Upper lobe of left lung (tissue), 6 donors: ENCODE data around the gene TRHDE. TPM values are rescaled to one million over a fixed set of nuclear protein-coding genes. Genes with fewer than 3 reads are reported as not detected.

Source experiments
- ATAC-seq, 2 donors: fragments of 200-7000 bp; cut with Tn5 transposase; one replicate each; pipeline ENCODE4 v1.9.1; 2022; ENCODE audit warnings: mild to moderate bottlenecking in 2 of 2, moderate library complexity in 2 of 2; ENCODE audit not compliant: low FRiP score in 2 of 2
- DNase-seq, 2 donors: peaks; one replicate each; pipeline ENCODE4 v3.0.0-alpha.2; 2019 to 2020
- H3K27ac ChIP-seq, 4 donors: fragments of 200-600 bp; sonication (generic); one replicate each; pipeline ENCODE4 v1.5.1; 2016 to 2019
- H3K27me3 ChIP-seq, 4 donors: fragments of 200-600 bp; sonication (generic); one replicate each; pipeline ENCODE4 v1.5.1; 2017 to 2019
- H3K36me3 ChIP-seq, 4 donors: fragments of 200-600 bp; sonication (generic); one replicate each; pipeline ENCODE4 v1.5.1; 2016 to 2019
- H3K4me1 ChIP-seq, 4 donors: fragments of 200-600 bp; sonication (generic); one replicate each; pipeline ENCODE4 v1.5.1; 2018 to 2019
- H3K4me3 ChIP-seq, 4 donors: fragments of 200-600 bp; sonication (generic); one replicate each; pipeline ENCODE4 v1.5.1; 2017 to 2019; ENCODE audit warnings: mild to moderate bottlenecking in 2 of 4, moderate library complexity in 1 of 4
- H3K9me3 ChIP-seq, 4 donors: fragments of 200-600 bp; sonication (generic); one replicate each; pipeline ENCODE4 v1.5.1; 2018 to 2019
- EP300 ChIP-seq, 4 donors: sonication (generic); formaldehyde crosslinking; IDR thresholded peaks; one replicate each; pipeline ENCODE4 v1.5.1; 2017; ENCODE audit warnings: antibody characterized with exemption in 4 of 4, control low read depth in 2 of 4
- POLR2A ChIP-seq, 4 donors: fragments of 450-650 bp; IDR thresholded peaks; one replicate each; pipeline ENCODE4 v1.5.1; 2016 to 2017; ENCODE audit warnings: antibody characterized with exemption in 4 of 4, mild to moderate bottlenecking in 2 of 4
- POLR2AphosphoS5 ChIP-seq, 2 donors: sonication (generic); formaldehyde crosslinking; IDR thresholded peaks; one replicate each; pipeline ENCODE4 v1.5.1; 2017; ENCODE audit warnings: antibody characterized with exemption in 2 of 2
- WGBS, 2 donors: methylation state at CpG; one replicate each; pipeline ENCODE4 v1.1.5; 2017 to 2018; 5-methylcytosine and 5-hydroxymethylcytosine counted together
- total RNA-seq, 6 donors: library from RNA; depleted of rRNA in 4 of 6; stranded (reverse); fragments of >200 nt in 4 of 6; gene quantifications; one replicate each; pipeline versions ENCODE4 v1.1.0 to v1.2.1, GENCODE V29; 2016 to 2021
- TF ChIP-seq, protein P1 (sequence below), 6 experiments: fragments of 450-650 bp in 4 of 6; fragments of 200-600 bp in 2 of 6; sonication (generic) in 2 of 6; IDR thresholded peaks; one replicate each; pipeline ENCODE4 v1.5.1; 2016 to 2019; ENCODE audit warnings: antibody characterized with exemption in 6 of 6
- donor health status: DM: no; HTN: no; CAD: no; lungs with moderate emphysema.
- donor health status: DM: no; HTN: yes; CAD: no; lungs with severe emphysema.

TRHDE gene
- total RNA-seq, 6 donors from 2014 or later = 2.9 to 21.0 (median 14.3) TPM

DNA sequence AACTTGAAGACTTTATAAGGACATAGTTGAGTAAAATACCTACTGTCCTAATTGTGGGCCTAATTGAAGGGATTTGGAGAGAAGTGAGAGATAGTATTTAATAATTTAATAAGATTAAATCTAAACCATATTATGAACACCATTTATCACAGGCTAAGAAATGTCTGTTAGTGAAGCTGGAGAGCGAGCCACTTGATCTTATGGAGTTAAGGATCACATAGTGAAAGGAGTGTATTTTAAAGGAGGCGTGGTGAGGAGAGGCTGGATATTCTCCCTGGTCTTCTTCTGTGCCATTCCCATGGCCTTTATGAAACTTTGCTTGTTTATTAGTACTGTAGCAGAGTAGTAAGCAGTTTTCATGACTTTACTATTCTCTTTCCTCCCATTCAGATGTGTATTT is 172.4 kb downstream of the TRHDE start:
- no peak for ATAC-seq
- H3K27me3 ChIP-seq = no peaks in the 10 kb centered on the region
- TF ChIP-seq, protein P1, sequence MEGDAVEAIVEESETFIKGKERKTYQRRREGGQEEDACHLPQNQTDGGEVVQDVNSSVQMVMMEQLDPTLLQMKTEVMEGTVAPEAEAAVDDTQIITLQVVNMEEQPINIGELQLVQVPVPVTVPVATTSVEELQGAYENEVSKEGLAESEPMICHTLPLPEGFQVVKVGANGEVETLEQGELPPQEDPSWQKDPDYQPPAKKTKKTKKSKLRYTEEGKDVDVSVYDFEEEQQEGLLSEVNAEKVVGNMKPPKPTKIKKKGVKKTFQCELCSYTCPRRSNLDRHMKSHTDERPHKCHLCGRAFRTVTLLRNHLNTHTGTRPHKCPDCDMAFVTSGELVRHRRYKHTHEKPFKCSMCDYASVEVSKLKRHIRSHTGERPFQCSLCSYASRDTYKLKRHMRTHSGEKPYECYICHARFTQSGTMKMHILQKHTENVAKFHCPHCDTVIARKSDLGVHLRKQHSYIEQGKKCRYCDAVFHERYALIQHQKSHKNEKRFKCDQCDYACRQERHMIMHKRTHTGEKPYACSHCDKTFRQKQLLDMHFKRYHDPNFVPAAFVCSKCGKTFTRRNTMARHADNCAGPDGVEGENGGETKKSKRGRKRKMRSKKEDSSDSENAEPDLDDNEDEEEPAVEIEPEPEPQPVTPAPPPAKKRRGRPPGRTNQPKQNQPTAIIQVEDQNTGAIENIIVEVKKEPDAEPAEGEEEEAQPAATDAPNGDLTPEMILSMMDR (IDR thresholded peaks at IDR 0.05) = no peak
- TF ChIP-seq EP300 (IDR thresholded peaks at IDR 0.05) (no peak), POLR2A (IDR thresholded peaks at IDR 0.05) (no peak), POLR2AphosphoS5 (IDR thresholded peaks at IDR 0.05) (no peak)
- H3K4me3 ChIP-seq = no peak overlapping the region
- no peak overlapping the region for H3K27ac ChIP-seq
- no peaks in the 10 kb centered on the region for H3K4me1 ChIP-seq
- H3K36me3 ChIP-seq = no peaks in the 10 kb centered on the region
- DNase-seq = no peak
- 82 to 85% methylated on average over 2 of the region's 2 CpGs for WGBS, 2 donors
- H3K9me3 ChIP-seq = no peaks in the 10 kb centered on the region

DNA sequence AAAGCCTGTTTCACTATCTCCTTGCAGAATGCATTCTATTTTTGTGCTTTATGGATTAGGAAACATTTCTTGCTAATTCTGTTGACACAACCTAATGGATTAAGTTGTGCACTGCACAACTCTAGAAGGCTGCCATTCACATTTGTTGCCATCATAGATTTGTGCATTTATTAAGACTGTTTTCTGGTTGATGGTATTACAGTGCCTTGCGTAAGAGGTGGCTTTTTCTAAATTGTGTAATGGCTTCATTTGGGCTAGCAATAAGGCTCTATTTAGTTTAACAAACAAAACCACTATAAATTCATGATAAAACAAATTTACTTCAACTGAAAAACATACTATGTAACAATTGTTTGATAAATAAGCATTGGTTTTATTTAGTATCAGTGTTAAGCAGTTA is 175.9 kb downstream of the TRHDE start:
- H3K4me3 ChIP-seq = no peak overlapping the region
- no peak for TF ChIP-seq POLR2A (IDR thresholded peaks at IDR 0.05)

DNA sequence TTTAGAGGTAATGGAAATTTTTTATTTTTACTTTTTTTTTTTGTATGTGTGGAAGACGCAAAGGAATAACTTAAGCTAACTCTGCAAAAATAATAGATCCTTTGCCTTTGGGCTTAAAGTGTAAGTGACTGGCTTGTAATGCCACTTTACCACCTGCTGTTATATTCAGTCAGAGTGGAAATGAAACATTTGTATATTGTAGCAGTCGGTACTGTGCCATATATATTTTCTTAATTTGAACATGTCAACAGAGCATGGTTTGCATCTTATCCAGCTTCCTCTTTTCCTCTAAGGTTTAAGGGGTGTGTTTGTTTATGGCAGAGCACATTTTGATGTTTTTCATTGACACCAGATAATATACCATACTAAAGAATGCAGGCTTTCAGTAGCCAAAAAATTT is 176.6 kb downstream of the TRHDE start:
- 70 to 81% methylated on average over 2 of the region's 2 CpGs for WGBS, 2 donors
- H3K4me1 ChIP-seq = no peaks in the 10 kb centered on the region
- H3K27me3 ChIP-seq = no peaks in the 10 kb centered on the region
- H3K4me3 ChIP-seq = no peak overlapping the region
- no peak overlapping the region for H3K27ac ChIP-seq
- H3K36me3 ChIP-seq = no peaks in the 10 kb centered on the region
- H3K9me3 ChIP-seq = peaks cover 0 to 4% (median 2%) of the 10 kb centered on the region in 4 donors
- no peak for TF ChIP-seq POLR2AphosphoS5 (IDR thresholded peaks at IDR 0.05)
- TF ChIP-seq POLR2A (IDR thresholded peaks at IDR 0.05) = no peak
- TF ChIP-seq EP300 (IDR thresholded peaks at IDR 0.05) = no peak
- TF ChIP-seq, protein P1 (IDR thresholded peaks at IDR 0.05) = no peak
- ATAC-seq (no peak), DNase-seq (no peak)

More for the DNA sequence above, 175.9 kb downstream of the TRHDE start:
- Histone ChIP-seq H3K9me3 (no peaks in the 10 kb centered on the region), H3K36me3 (no peaks in the 10 kb centered on the region), H3K27ac (no peak overlapping the region), H3K27me3 (no peaks in the 10 kb centered on the region), H3K4me1 (no peaks in the 10 kb centered on the region)
- no peak for DNase-seq
- ATAC-seq = no peak
- 93 to 100% methylated on average over 1 of the region's 1 CpG for WGBS, 2 donors

DNA sequence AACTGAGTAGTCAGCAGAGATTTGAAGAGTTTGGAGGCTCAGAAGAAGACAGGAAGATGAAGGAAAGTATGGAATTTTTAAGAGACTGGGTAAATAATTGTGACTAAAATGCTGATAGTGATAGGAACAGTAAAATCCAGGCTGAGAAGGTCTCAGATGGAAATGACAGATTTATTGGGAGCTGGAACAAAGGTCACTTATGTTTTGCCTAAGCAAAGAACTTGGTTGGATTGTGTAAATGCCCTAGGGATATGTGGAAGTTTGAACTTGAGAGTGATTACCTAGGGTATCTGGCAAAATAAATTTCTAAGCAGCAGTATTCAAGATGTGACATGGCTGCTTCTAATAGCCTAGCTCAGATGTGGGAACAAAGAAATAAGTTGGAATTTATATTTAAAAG is 180.9 kb downstream of the TRHDE start:
- Histone ChIP-seq H3K9me3 (peaks cover 0 to 4% (median 2%) of the 10 kb centered on the region in 4 donors), H3K36me3 (no peaks in the 10 kb centered on the region), H3K27me3 (no peaks in the 10 kb centered on the region), H3K4me1 (no peaks in the 10 kb centered on the region), H3K4me3 (no peak overlapping the region), H3K27ac (no peak overlapping the region)
- DNase-seq = no peak
- TF ChIP-seq POLR2AphosphoS5 (IDR thresholded peaks at IDR 0.05) (no peak), POLR2A (IDR thresholded peaks at IDR 0.05) (no peak), EP300 (IDR thresholded peaks at IDR 0.05) (no peak)
- TF ChIP-seq, protein P1 (IDR thresholded peaks at IDR 0.05) = no peak
- ATAC-seq = no peak

DNA sequence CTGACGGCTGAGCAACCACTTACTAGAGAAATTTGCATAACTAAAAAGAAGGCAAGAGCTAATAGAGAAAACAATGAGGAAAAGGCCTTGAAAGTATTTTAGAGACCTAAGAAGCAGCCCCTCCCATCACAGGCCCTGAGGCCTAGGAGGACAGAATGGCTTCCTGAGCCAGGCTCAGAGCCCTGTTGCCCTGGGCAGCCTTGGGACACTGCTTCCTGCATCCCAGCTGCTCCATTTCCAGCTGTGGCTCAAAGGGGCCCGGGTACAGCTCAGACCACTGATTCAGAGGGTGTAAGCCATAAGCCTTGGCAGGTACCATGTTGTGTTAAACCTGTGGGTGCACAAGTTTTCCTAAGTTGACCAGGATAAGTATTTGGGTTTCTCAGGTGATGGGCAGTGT is 181.4 kb downstream of the TRHDE start:
- Histone ChIP-seq H3K4me1 (no peaks in the 10 kb centered on the region), H3K9me3 (peaks cover 0 to 4% (median 2%) of the 10 kb centered on the region in 4 donors), H3K27me3 (no peaks in the 10 kb centered on the region), H3K4me3 (no peak overlapping the region), H3K27ac (no peak overlapping the region), H3K36me3 (no peaks in the 10 kb centered on the region)
- TF ChIP-seq POLR2A (IDR thresholded peaks at IDR 0.05) (no peak), EP300 (IDR thresholded peaks at IDR 0.05) (no peak), POLR2AphosphoS5 (IDR thresholded peaks at IDR 0.05) (no peak)
- TF ChIP-seq, protein P1 (IDR thresholded peaks at IDR 0.05) = no peak
- DNase-seq (no peak), ATAC-seq (no peak)
- WGBS, 2 donors = 66 to 86% methylated on average over 1 to 2 of the region's 2 CpGs
